ENCODE results near the gene ENTREP1.

DNA sequence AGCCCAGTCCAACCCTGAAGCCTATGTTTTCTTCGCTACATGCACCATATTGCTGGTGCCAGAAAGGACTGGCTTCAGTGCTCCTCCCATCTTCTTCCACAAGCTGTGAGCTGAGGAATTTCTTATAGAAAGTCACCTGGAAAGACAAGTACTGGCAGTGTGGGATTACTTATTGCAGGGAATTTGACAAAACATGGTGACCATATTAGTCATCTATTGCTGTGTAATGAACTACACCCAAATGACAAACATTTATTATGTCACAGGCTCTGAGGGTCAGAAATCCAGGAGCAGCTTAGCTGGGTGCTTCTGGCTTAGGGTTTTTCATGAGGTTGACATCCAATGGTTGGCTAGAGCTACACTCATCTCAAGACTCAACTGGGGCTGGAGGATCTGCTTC, 75.5 kb downstream of the ENTREP1 start:
- no peak for TF ChIP-seq POLR2AphosphoS5 (IDR thresholded peaks at IDR 0.05; ENCODE audit: low read depth, low read length)
- no peak for TF ChIP-seq SPI1 (IDR thresholded peaks at IDR 0.05; ENCODE audit: low read depth, low read length)
